HG03457 (cell line): Measurements from ENCODE around the gene GABRG1.

Experiments
- ATAC-seq: cut with Tn5 transposase; IDR thresholded peaks from one replicate; pipeline ENCODE4 v1.9.1; 2021; ENCODE audit warnings: moderate number of reproducible peaks; ENCODE audit not compliant: unreplicated experiment

The GABRG1 gene

GRCh38 chr4:46123913-46124755, at the start of gene GABRG1:
Gene GABRG1, minus strand, starts transcription at chr4:46124054. Its CDS starts 141 bp downstream, at chr4:46123913.
- no peak for ATAC-seq

- no peak for ATAC-seq
Measured at GRCh38 chr4:46146993-46147392, 23.1 kb upstream of the GABRG1 start.

DNA sequence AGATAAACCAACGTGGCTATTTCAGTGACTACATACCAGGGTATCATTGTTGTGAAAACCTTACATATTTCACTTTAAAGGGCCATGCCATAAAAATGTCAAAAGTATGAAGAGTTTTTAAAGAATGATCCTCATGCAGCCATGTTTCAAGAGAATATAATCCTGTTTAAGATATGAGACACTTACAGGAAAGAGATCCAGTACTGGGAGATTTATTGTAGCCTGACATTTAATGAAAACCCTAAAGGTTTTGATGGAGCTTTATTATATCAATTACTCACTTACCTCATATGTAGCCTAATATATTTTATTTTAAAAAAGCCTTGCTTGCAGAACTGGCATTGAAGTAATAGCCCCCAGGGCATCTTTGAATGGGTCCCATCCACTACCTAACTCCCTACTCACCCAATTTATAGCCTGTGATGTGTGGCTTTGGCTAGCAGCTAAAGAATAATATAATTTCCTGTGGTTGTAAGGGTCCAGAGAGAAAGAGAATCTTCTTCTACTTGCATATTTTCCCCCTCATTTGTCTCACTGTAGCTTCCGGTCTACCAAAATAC, 7.7 kb upstream of the GABRG1 start:
- no peak for ATAC-seq

- no peak for ATAC-seq
Measured at GRCh38 chr4:46124773-46125413, 1.0 kb upstream of the GABRG1 start.

GRCh38 chr4:46081674-46082073, 42.2 kb downstream of the GABRG1 start:
- no peak for ATAC-seq

DNA sequence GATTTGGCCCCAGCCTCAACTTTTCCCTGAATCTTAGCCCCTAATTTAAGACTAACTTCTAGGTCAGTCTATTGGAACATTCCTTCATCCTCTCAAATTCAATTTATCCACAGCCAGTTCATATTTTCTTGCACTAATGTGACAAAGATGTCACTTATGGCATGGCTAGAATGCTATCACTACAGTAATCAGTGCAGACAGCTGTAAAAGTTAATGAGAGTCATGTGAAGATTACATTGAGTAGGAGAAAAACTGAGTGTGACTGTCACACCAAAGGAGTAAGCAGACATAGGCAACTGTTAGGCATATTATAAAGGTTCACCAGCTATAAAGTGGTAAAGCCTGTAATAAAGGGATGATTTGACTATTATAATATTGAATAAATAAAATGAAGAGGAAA, 42.6 kb downstream of the GABRG1 start:
- no peak for ATAC-seq

GRCh38 chr4:46073778-46074177, 50.1 kb downstream of the GABRG1 start:
- no peak for ATAC-seq

DNA sequence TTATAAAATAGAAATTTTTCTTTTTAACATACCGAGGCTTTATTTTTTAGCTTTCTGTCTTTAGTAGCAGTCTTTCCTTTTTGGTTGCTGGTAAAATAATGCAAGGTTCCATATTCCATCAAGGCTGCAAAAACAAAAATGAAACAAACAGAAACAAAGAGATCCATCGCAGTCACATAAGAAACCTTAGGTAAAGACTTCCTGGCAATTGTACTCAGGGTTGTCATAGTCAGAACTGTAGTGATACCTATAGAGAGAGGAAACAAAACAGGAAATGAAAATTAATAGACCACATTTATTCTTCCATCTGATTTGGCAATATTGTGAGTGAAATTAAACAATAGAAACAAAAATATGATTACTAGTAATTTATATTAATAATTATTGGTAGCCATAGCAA, 72.5 kb downstream of the GABRG1 start:
- no peak for ATAC-seq

GRCh38 chr4:46032056-46032455, 91.8 kb downstream of the GABRG1 start:
- ATAC-seq = no peak

GRCh38 chr4:46016306-46016705, 107.5 kb downstream of the GABRG1 start:
- ATAC-seq = no peak

DNA sequence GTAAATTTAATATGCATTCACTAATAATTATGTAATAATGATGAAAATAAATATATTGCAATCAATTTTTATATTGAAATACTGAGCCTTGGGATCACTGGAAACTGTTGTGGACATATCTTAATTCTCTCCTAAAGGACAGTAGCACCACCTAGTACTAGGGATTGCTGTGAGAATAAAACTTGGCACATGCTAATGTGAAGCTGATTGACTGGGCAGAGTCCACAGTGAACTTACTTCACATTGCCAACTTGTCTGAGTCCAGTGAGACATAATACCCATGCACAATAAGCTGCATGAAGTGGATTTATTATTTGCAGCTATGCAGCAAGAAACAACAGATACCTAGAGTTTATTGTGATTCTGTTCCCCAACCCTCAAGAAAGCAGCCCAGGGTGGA, 131.1 kb downstream of the GABRG1 start:
- no peak for ATAC-seq

DNA sequence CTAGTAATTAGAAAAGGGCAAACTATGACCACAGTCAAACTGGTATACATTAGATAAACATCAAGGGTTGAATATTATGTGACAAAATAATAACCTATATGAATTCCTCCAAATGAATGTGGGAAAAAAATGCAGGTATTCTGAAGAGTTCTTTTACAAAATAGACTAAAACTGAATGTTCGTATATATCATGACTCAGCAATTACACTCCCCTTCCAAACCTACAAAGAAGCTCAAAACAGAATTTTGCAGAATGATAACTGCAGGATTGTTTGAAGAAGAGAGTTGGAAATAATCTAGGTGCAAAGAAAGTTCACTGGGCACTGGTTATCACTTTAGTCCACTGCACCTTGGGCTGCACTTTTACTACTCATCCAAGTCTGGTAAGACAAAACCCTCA, 134.1 kb downstream of the GABRG1 start:
- ATAC-seq = no peak

GRCh38 chr4:45987858-45988257, 136.0 kb downstream of the GABRG1 start:
- no peak for ATAC-seq
